ENCODE measurements around the gene KIRREL2.
A peak's percentile ranks its signal among the peaks of the same experiment; 100 is the strongest.

KIRREL2 gene

DNA sequence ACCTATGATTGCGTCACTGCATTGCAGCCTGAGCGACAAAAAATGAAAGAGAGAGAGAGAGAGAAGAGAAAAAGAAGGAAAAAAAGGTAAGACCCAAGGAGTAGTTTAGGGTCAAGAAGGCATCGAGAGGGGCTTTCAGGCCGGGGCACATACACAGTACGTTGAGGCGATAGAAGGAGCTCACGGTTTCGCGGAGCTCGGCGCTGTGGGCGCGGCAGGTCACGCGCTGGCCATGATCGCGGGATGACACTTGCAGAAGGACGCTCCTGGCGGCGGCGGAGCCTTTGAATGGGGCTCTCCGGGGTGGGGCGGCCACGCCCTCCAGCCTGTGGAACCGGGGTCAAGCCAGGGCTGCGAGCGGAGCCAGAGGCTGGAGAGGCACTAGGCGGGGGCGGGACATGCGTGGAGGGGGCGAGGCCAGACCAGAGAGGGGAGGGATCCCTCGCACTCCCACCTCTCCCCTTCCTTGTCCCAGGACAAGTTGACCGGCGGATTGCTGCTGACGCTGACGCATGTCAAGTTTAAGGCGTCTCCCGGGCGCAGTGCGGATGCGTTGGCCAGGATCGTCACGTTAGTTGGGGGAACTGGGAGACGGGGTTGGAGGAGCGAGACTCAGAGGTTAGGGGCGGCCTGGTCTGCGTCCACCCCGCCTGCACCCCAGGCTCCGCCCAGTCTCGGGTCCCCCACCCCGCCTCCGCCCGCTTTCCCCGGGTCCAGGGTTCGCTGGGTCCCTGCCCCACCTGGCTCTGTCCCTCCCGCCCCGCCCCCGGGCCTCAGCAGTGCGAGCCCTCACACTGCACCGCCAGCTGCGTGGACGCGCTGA lies 11.3 kb upstream of the KIRREL2 start:
- no peak for DNase-seq

DNA sequence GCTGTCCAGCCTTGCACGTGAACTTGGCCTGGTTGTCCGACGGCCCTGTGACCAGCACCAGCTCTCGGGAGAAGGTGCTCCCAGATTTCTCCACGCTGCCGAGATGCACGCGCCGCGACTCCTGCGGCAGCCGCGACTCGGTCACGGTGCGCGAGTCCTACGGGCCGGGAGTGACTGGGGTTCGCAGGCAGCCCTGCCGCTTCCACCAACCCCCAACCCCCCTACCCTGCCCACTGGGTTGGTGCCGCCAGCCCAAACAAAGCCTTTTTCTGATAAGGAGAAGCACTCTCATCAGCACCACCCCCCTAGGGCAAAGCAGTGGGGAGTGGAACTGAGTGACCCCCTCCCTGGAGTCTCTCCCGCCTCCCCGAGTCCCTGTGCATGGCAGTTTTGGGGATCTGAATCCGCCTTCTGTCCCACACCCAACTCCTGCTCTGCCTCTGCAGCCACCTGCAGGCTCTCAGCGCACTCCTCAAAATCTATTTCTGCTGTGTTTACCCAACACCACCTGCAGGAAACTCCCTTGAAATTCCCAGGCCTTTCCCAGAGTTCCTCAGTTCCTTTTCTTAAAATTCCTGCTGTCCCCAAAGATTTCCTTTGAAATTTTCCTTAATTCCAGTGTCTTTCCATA lies 10.6 kb upstream of the KIRREL2 start:
- no peak for DNase-seq

DNA sequence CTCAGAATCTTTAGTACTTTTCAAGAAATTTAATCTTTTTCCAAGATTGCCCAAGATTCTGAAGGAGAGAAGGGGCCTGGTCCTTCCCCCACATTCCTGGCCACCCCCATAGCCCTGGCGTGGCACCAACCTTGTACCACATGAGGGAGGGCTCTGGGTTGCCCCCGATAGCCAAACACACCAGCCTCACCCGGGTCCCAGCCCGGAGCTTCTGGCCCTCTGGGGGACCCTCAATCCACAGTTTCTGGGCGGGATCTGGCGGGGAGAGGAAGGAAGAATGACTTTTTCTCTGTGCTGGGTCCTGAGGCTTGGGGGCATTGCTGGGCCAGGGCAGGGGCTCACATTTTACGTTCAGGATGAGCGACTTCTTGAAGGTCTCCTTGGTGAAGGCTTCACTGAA lies 8.8 kb upstream of the KIRREL2 start:
- DNase-seq: no peak

DNA sequence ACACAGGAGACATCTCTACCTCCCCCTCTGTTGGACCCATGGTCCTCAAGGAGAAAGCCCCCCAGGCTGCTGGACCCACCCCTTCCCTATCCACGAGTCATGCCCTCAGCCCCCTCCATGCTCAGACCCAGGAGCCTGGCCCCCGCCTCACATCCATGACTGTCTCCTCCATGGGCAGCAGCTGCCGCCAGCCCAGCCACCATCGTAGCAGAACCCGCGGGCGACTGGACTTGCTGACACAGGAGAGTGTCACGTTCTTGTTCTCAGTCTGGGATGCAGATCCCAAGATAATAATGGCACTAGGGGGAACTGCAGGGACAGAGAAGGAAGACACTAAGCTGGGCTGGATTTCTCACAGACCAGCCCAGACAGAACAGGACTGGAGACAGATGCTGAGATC lies 8.2 kb upstream of the KIRREL2 start:
- DNase-seq: no peak

DNA sequence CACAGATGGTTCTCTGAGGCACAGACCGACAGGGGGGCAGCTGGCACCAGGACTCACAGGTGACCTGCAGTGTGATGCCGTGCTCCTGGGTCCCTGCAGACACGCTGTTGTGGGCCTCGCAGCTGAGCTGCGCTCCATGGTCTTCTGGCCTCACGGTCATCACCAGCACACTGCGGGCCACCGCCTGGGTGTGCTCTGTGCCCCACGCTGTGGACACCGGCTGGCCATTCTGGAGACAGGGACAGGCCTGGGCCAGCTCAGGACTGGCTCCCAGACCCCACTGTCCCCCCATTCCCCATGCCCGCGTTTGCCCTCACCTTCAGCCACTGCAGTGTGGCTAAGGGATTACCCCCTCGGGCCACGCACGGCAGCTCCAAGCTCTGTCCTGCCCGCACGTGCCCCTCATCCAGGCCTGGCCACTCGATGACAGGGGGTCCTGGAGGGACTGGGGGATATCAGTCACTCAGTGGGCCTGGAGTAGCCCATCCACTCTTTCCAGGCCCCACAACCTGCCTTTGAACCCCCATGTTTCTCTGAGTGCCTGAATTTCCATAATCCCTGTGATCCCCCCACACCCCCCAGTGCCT lies 7.7 kb upstream of the KIRREL2 start:
- no peak for DNase-seq

DNA sequence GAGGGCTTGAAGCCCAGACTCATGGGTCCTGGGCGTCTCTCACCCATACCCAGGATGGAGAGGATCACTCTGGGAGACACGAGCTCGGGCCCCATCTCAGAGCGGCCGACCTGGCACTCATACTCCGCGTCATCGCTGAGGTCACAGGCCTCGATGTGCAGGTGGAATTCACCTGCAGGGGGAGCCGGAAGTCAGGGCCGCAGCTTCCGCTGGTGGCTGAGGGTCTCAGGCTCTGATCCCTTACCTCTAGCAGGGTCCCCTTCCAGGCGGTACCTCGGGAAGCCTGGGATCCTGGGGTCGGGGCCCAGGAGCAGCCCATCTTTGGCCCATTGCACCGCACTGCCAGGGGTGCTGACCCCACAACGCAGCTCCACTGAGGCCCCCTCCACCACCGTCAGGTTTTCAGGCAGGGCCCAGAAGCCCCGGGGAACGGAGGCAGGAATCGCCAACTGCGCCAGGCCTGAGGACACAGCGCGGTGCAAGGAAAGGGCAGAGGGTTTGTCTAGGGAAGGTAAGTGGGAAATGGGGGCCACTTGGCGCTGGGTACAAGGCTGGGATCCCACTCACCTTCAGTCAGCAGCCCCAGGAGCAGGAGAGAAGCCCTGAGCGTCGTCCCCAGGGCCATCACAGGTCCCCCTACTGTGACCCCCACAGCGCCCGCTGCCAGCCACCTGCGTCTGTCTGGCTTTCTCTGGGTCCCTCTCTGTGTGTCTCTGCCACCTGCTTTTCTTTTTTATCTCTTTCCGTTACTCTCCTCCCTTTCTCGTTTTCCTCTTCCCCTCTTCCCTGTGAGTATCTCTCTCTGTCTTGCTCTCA lies 5.3 kb upstream of the KIRREL2 start:
- DNase-seq: no peak

DNA sequence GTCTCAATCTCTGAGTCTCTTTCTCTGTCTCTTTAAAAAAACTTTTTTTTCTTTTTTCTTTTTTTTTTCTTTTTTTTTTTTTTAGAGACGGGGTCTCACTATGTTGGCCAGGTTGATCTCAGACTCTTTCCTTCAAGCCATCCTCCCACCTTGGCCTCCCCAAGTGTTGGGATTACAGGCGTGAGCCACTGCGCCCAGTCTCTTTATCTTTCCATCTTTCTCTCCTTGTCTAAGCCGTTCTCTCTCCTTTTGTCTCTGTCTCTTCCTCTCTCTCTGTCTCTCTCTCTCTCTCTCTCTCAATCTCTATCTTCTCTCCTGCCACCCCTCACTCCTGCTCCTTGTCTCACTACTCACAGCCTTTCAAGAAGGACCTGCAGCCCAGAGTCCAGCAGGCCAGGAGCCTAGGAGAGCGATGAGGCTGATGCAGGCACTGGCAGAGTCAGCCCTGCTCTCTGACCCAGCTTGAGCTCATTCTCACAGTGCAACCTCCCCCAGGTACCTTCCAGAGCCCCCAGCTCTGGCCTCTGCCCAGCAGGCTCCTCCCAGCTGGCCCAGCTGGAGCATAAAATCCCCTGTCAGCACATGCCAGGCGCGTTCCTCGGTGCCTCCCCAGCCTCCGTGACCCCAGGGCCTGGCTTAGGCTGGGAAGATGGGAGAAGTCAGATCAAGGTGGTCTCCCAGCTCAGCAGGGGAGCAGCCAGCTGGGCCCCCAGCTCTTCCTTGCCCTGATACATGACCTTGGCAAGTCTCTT lies 4.5 kb upstream of the KIRREL2 start, which contains the start of gene NPHS1:
TSS of gene NPHS1 (minus strand) at position 476 of the 752 bp plus-strand sequence. CDS start 667 bp downstream, outside the sequence.
- no peak for DNase-seq

DNA sequence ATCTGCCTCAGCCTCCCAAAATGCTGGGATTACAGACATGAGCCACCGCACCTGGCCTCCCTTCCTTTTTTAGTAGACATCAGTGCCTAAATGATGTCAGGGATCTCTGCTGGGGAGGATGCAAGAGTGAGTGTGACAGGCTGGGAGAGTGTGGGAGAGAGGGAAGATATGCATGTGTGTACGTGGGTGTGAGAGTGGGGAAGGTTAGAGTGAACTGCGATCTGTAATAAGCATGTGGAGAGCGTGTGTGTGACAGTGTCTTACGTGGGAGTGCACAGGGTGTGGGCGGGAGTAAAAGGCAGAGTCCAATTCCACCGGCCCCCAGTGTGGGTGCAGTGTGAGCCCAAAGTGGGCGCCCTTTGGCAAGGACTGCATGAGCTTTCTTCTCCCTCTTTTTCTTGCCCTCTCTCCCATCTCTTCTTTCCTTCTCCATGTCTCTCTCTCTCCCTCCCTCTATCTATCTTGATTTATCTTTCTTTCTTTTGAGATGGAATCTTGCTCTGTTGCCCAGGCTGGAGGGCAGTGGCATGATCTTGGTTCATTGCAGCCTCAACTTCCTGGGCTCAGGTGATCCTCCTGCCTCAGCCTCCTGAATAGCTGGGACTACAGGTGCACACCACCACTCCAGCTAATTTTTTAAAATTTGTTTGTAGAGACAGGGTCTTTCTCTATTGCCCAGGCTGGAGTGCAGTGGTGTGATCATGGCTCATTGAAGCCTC lies 3.5 kb upstream of the KIRREL2 start:
- no peak for DNase-seq

DNA sequence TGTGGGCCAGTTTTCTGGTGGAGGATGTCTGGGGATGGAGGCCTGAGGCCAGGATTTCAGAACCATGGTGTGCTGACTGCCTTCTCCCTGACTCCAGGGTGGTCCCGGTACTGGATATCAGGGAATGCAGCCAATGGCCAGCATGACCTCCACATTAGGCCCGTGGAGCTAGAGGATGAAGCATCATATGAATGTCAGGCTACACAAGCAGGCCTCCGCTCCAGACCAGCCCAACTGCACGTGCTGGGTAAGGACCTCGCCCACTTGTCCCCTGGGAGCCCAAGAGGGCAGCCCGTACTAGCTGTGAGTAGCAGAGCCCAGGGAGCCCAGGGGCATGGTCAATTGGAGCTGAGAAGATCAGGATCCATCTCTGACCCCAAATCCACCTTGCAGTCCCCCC lies 1.6 kb downstream of the KIRREL2 start:
- no peak for DNase-seq

DNA sequence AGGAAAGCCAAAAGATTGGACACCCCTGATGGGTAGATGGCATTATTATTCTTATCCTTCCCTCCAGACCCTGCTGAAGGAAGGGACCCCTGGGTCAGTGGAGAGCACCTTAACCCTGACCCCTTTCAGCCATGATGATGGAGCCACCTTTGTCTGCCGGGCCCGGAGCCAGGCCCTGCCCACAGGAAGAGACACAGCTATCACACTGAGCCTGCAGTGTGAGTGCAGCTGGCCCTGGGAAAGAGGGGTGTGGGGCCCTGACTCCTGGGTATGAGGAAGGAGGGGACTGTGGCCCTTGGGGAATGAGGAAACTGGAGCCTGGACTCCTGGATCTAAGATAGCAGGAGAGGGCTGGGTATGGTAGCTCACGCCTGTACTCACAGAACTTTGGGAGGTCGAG lies 2.7 kb downstream of the KIRREL2 start:
- no peak for DNase-seq

DNA sequence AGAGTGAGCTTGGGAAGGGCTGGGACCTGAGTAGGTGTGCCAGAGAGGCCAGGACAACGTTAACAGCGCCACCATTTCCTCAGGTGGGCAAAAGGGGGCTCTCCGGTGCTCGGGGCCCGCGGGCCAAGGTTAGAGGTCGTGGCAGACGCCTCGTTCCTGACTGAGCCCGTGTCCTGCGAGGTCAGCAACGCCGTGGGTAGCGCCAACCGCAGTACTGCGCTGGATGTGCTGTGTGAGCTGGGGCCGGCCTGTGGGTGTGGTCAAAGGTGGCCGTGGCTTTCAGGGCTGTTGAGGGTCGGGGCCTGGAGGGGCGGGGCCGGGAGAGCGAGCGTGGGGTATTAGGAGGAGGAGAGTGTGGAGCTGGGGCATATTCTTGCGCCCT lies 3.7 kb downstream of the KIRREL2 start:
- no peak for DNase-seq

DNA sequence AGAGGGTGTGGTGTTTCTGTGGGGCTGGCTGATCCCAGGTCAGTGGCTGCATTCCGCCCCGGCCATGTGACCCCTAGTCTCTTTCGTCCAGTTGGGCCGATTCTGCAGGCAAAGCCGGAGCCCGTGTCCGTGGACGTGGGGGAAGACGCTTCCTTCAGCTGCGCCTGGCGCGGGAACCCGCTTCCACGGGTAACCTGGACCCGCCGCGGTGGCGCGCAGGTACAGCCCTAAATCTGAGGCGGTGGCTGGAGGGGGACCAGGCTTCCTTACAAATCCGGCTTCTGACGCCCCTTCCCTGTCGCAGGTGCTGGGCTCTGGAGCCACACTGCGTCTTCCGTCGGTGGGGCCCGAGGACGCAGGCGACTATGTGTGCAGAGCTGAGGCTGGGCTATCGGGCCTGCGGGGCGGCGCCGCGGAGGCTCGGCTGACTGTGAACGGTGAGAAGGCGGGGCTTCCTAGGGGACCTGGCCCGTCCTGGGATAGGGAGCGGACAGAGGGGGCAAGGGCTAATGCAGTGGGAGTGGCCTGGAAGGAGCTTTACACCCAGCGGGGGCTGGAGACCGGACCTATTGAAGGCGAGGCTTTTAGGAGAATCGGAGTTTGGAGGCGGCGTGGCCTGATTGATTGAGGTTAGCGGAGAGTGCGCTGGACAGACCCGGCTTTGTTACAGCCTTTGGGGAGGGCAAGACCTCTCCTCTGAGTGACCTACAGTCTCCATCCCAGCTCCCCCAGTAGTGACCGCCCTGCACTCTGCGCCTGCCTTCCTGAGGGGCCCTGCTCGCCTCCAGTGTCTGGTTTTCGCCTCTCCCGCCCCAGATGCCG lies 4.3 kb downstream of the KIRREL2 start:
- no peak for DNase-seq

DNA sequence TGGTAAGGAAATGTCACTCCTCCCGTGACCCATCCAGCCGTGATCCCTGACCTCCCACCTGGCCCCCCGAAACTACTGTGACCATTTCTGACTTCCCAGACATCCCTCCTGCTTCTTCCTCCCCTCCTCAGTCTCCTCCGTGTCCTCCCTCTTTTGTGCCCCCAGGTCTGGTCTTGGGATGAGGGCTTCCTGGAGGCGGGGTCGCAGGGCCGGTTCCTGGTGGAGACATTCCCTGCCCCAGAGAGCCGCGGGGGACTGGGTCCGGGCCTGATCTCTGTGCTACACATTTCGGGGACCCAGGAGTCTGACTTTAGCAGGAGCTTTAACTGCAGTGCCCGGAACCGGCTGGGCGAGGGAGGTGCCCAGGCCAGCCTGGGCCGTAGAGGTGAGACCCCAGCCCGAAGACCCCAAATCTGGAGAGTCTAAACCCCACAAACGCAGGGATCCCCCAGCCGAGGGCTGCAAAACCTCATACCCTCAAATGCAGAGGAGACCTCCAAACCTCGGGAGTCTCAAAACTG lies 5.0 kb downstream of the KIRREL2 start:
- DNase-seq: no peak

DNA sequence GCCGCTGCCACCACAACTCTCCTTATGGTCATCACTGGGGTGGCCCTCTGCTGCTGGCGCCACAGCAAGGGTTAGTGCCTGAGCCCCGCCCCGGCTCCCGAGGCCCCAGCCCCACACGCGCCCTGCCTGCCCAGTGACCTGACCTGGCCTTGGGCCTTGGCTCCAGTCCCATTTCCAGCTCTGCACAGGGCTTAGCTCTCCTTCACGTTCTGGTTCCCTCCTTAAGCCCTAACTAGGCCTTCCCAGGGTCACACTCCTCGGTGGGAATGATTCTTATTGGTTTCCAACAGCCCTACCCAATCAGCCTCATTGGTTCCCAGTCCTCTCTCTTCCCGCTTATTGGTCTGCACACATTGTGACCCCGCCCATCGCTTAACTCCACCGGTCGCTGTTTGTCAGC lies 5.8 kb downstream of the KIRREL2 start:
- DNase-seq: no peak

DNA sequence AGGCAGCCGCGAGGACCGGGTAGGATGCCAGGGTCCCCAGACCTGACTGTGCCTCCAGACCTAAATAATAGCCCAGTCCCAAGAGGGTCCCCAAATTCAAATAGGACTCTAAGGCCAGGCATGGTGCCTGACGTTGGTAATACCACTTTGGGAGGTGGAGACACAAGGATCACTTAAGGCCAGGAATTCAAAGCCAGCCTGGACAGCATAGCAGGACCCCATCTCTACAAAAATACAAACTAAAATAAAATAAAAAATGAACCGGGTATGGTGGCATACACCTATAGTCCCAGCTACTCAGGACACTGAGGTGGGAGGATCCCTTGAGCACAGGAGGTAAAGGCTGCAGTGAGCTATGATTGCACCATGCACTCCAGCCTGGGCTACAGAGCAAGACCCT lies 6.3 kb downstream of the KIRREL2 start:
- DNase-seq: no peak

DNA sequence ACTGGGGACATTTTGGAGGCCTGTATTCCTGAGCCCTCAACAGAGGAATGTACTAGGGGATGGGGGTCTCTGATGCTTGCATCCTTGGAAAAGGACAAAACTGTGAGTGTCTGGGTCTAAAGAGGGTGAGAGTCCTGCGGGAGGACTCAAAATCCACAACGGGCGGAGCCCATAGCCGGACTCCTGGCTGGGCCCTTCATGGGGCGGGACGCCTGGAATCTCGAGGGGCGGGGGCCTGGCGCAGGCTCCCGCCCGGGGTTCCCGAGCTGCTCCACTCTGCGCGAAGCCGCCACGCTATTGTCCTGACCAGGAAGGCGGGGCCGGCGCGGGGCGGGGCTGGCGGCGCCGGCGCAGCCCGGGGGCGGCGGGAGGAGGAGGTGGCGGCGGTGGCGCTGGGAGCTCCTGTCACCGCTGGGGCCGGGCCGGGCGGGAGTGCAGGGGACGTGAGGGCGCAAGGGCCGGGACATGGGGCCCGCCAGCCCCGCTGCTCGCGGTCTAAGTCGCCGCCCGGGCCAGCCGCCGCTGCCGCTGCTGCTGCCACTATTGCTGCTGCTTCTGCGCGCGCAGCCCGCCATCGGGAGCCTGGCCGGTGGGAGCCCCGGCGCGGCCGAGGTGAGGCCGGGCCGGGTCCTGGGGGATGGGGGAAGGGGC lies 11.6 kb downstream of the KIRREL2 start, which contains the start of gene APLP1:
TSS of gene APLP1 (plus strand) at position 403 of the 651 bp plus-strand sequence. CDS start at position 466, 63 bp downstream.
- no peak for DNase-seq

DNA sequence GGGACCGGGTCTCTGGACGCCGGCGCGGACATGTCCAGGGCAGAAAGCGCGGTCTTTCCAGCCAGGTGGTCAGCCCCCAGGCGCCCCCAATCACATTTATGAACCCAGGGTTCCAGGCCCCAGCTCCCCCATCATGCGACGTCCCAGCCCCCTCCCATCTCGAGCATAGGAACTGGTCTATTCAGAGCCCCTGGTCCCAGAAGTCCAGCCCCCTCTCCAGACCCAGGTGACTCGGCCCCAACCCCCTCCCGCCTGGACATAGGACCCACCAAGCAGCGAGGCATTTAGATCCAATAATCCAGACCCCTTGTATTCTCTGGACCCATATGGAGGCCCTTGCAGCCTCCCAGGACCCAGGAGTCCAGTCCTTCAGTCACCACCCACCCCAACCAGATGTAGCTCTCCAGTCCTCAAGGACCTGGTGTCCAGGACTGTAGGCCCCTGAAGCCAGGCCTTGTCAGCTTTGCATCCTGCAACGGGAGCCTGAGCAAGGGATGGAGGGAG lies 12.2 kb downstream of the KIRREL2 start:
- DNase-seq: no peak

DNA sequence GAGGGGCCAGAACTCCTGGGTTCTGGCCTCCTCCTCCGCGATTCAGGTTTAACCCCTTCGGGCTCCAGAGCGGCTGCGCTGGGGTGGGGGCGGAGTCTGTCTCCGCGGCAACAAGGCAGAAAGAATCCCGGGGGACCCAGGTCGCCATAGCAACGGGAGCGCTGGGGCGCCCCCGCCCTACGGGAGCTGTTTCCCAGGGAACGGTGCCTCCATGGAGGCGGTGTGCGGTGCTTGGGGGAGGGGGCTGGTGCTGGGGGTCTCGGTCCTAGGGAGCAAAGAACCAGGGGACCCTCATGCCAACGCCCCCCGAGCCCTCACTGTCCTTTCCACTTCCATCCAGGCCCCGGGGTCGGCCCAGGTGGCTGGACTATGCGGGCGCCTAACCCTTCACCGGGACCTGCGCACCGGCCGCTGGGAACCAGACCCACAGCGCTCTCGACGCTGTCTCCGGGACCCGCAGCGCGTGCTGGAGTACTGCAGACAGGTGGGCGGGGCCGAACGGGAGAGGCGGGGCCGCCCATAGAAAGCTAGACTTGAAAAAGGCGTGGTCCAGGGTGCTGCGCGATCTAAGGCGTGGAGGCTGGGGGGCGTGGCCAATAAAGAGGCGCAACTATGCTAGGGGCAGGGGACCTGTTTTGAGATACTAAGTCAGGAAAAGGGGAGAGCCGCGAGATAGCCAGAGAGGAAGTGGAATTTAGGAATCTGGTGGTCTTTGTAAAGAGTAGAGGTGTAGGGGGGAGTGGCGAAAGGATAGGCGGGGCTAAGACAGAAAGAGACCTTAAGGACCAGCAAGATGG lies 12.8 kb downstream of the KIRREL2 start:
- peak; percentile 83 for DNase-seq

Measured in NCI-H524 treated with DMSO at 0.1 percent for 48 hours (cell line).